HG02970 (cell line): Measurements from ENCODE around the gene LSM7.

ENCODE experiments used
- ATAC-seq: cut with Tn5 transposase; IDR thresholded peaks from one replicate; pipeline ENCODE4 v1.9.1; 2021; ENCODE audit warnings: mild to moderate bottlenecking, moderate library complexity, moderate number of reproducible peaks; ENCODE audit not compliant: unreplicated experiment, low FRiP score

Gene LSM7

GRCh38 chr19:2328401-2329148, at the start of gene LSM7, which contains the start of gene SPPL2B:
TSS of gene LSM7 (minus strand) at chr19:2328586. CDS start at chr19:2328566, 20 bp downstream.
TSS of gene SPPL2B (plus strand) at chr19:2328684. CDS start at chr19:2328710, 26 bp downstream.
- ATAC-seq, result peak; percentile 77

- no peak for ATAC-seq
Observed at GRCh38 chr19:2376784-2377519, 48.6 kb upstream of the LSM7 start.

GRCh38 chr19:2375353-2376121, 47.2 kb upstream of the LSM7 start:
- ATAC-seq, result no peak

- ATAC-seq, result no peak
Observed at GRCh38 chr19:2374808-2375207, 46.4 kb upstream of the LSM7 start.

GRCh38 chr19:2372076-2372612, 43.8 kb upstream of the LSM7 start:
- no peak for ATAC-seq

GRCh38 chr19:2371656-2372055, 43.3 kb upstream of the LSM7 start:
- ATAC-seq, result no peak

- ATAC-seq, result no peak
Observed at GRCh38 chr19:2365201-2365970, 37.0 kb upstream of the LSM7 start.

GRCh38 chr19:2363419-2363818, 35.0 kb upstream of the LSM7 start:
- no peak for ATAC-seq

- no peak for ATAC-seq
Observed at GRCh38 chr19:2362970-2363300, 34.5 kb upstream of the LSM7 start.

GRCh38 chr19:2362046-2362969, 33.9 kb upstream of the LSM7 start:
- ATAC-seq, result no peak

- ATAC-seq, result no peak
Observed at GRCh38 chr19:2361246-2362045, 33.1 kb upstream of the LSM7 start.

- no peak for ATAC-seq
Observed at GRCh38 chr19:2360833-2361232, 32.4 kb upstream of the LSM7 start.

- no peak for ATAC-seq
Observed at GRCh38 chr19:2359992-2360685, 31.8 kb upstream of the LSM7 start, which contains the start of gene TMPRSS9. TSS of gene TMPRSS9 (plus strand) at chr19:2360265. CDS start at chr19:2389786, 29,521 bp downstream.

GRCh38 chr19:2358548-2359173, 30.3 kb upstream of the LSM7 start:
- no peak for ATAC-seq

GRCh38 chr19:2357279-2358206, 29.2 kb upstream of the LSM7 start:
- ATAC-seq, result no peak

GRCh38 chr19:2356036-2356646, 27.8 kb upstream of the LSM7 start:
- no peak for ATAC-seq
